Prostate gland (tissue), 2 donors: Measurements from ENCODE around the gene SEMA5A. TPM values are rescaled to one million over a fixed set of nuclear protein-coding genes. Genes with fewer than 3 reads are reported as not detected.

Experiments used
- DNase-seq: peaks from one replicate; pipeline ENCODE4 v3.0.0-alpha.2; 2019; ENCODE audit warnings: low spot score
- H3K27ac ChIP-seq, 2 donors: fragments of 200-600 bp; sonication (generic); 2 replicates each; pipeline ENCODE4 v1.5.1; 2017 to 2019
- H3K27me3 ChIP-seq: fragments of 200-600 bp; sonication (generic); replicated peaks from 2 replicates; pipeline ENCODE4 v1.5.1; 2019; ENCODE audit not compliant: insufficient read depth
- H3K36me3 ChIP-seq, 2 donors: fragments of 200-600 bp; sonication (generic); 1 replicate in 1 of 2; 2 replicates in 1 of 2; pipeline versions ENCODE4 v1.5.1 to v1.8.1; 2017 to 2019
- H3K4me1 ChIP-seq: fragments of 200-600 bp; sonication (generic); replicated peaks from 2 replicates; pipeline ENCODE4 v1.5.1; 2019
- H3K4me3 ChIP-seq, 2 donors: fragments of 200-600 bp; sonication (generic); 2 replicates each; pipeline ENCODE4 v1.5.1; 2017 to 2019
- H3K9me3 ChIP-seq: fragments of 200-600 bp; sonication (generic); 2 replicates; pipeline ENCODE4 v1.5.1; 2017
- POLR2A ChIP-seq: fragments of 450-650 bp; IDR thresholded peaks from one replicate; pipeline ENCODE4 v1.6.1; 2016; ENCODE audit warnings: antibody characterized with exemption, mild to moderate bottlenecking
- POLR2AphosphoS5 ChIP-seq: sonication (generic); formaldehyde crosslinking; IDR thresholded peaks from one replicate; pipeline ENCODE4 v1.6.1; 2017; ENCODE audit warnings: antibody characterized with exemption
- WGBS: methylation state at CpG from one replicate; pipeline ENCODE4 v1.1.5; 2018; 5-methylcytosine and 5-hydroxymethylcytosine counted together
- intact Hi-C: fragments of 100-400 bp; cut with DNase I; formaldehyde crosslinking; loops from one replicate; pipeline ENCODE4 v1.14.2; 2022
- total RNA-seq, 2 donors: library from RNA; depleted of rRNA; stranded (reverse); fragments of >200 nt; gene quantifications; one replicate each; pipeline ENCODE4 v1.1.0, GENCODE V29; 2016
- TF ChIP-seq, protein P1 (sequence below), 4 experiments: fragments of 200-600 bp in 2 of 4; fragments of 450-650 bp in 2 of 4; sonication (generic) in 2 of 4; IDR thresholded peaks; 1 replicate in 3 of 4; 2 replicates in 1 of 4; pipeline ENCODE4 v1.5.1; 2016 to 2019; ENCODE audit warnings: antibody characterized with exemption in 4 of 4, mild to moderate bottlenecking in 2 of 4, moderate library complexity in 2 of 4

The SEMA5A gene
- total RNA-seq, 2 donors from 2014 or later = 4.5 to 21.7 TPM

DNA sequence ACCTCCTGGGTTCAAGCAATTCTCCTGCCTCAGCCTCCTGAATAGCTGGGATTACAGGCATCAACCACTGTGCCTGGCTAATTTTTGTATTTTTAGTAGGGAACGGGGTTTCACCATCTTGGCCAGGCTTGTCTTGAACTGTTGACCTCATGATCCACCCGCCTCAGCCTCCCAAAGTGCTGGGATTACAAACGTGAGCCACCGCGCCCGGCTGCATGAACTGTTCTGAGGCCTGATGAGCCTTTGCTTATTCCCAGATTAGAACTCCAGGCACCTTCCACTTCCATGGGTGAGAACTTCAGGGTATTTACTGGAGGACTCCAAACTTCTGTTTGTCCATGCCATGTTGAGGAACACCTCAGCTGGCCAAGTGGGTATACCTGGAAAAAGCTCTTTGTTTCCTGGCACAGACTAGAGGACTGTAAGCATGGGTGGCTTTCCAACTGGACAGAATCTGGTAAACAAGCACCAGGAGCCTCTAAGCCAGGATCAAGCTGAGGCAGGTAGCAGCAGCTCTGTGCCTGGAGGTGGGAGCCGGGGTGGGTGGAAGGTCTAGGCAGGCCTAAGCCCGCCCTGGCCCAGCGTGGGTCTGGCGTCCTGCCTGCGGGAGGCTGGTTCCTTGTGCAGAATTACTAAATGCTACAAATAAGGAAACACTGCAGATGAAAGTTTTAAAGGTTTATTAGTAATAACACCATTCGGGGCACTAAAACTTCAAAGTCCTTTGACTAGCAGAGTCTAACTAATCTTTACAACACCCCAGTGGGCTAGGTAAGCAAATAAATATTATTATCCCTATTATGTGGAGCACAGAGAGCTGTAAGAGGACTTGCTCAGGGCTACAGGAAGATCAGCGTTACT, 78.4 kb downstream of the SEMA5A start:
- Histone ChIP-seq H3K27me3 (no peaks in the 10 kb centered on the region), H3K9me3 (no peaks in the 10 kb centered on the region), H3K27ac (peak overlapping the region; percentile 38 to 52), H3K4me1 (no peaks in the 10 kb centered on the region), H3K4me3 (no peak overlapping the region), H3K36me3 (no peaks in the 10 kb centered on the region)
- DNase-seq = peak; percentile 89
- 44% methylated on average over 13 of the region's 13 CpGs for WGBS
- TF ChIP-seq, protein P1, sequence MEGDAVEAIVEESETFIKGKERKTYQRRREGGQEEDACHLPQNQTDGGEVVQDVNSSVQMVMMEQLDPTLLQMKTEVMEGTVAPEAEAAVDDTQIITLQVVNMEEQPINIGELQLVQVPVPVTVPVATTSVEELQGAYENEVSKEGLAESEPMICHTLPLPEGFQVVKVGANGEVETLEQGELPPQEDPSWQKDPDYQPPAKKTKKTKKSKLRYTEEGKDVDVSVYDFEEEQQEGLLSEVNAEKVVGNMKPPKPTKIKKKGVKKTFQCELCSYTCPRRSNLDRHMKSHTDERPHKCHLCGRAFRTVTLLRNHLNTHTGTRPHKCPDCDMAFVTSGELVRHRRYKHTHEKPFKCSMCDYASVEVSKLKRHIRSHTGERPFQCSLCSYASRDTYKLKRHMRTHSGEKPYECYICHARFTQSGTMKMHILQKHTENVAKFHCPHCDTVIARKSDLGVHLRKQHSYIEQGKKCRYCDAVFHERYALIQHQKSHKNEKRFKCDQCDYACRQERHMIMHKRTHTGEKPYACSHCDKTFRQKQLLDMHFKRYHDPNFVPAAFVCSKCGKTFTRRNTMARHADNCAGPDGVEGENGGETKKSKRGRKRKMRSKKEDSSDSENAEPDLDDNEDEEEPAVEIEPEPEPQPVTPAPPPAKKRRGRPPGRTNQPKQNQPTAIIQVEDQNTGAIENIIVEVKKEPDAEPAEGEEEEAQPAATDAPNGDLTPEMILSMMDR (IDR thresholded peaks at IDR 0.05) = no peak
- TF ChIP-seq POLR2AphosphoS5 = peak; percentile 52
- intact Hi-C loops = no loop called here

DNA sequence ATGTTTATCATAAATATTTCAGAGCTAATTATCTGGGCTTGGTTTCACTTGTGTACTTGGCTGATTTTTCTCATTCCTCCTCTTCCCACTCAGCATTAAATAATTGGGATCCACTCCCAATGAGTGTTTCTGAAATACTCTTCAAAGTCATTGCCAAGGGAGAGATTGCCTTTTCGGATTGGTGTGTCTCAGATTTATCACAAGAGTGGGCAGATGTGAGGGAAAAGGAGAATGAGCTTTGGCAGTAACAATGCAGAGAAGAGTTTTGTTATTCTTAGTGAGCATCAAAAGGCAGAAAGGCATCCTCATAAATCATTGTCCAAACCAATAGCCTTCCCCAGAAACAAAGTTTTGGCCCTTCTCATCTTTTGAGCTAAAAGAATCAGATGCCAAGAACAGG, 79.2 kb downstream of the SEMA5A start:
- Histone ChIP-seq H3K27ac (no peak overlapping the region), H3K27me3 (no peaks in the 10 kb centered on the region), H3K36me3 (no peaks in the 10 kb centered on the region), H3K4me1 (no peaks in the 10 kb centered on the region), H3K4me3 (no peak overlapping the region), H3K9me3 (no peaks in the 10 kb centered on the region)
- intact Hi-C loops = no loop called here
- TF ChIP-seq, protein P1 (IDR thresholded peaks at IDR 0.05) = no peak
- TF ChIP-seq POLR2AphosphoS5 (no peak), POLR2A (no peak)
- DNase-seq = no peak
- WGBS = 41% methylated on average over 1 of the region's 1 CpG

DNA sequence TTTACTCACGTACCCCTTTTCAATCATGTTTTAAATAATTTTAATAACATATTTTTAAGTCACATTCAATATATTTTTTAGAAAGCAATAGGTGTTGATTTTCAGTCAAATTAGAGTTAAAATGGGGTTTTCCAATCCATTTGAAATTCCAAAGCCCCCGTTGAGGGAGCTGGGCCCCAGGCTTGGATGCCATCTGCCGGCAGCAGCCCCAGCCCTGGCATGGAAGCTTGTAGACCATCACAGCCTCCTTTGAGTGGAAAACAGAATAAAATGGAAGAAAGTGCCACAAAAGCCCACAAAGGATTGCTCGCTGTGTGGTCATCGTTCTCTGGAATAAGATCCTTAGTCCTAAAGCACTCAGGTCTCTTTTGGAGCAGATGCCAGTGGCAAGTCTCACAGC, 81.4 kb downstream of the SEMA5A start:
- 76% methylated on average over 5 of the region's 5 CpGs for WGBS
- Histone ChIP-seq H3K27ac (no peak overlapping the region), H3K9me3 (no peaks in the 10 kb centered on the region), H3K27me3 (no peaks in the 10 kb centered on the region), H3K4me1 (no peaks in the 10 kb centered on the region), H3K4me3 (no peak overlapping the region), H3K36me3 (no peaks in the 10 kb centered on the region)
- TF ChIP-seq, protein P1 (IDR thresholded peaks at IDR 0.05) = no peak
- TF ChIP-seq POLR2A = no peak
- no peak for TF ChIP-seq POLR2AphosphoS5
- DNase-seq = no peak
- intact Hi-C loops = no loop called here

DNA sequence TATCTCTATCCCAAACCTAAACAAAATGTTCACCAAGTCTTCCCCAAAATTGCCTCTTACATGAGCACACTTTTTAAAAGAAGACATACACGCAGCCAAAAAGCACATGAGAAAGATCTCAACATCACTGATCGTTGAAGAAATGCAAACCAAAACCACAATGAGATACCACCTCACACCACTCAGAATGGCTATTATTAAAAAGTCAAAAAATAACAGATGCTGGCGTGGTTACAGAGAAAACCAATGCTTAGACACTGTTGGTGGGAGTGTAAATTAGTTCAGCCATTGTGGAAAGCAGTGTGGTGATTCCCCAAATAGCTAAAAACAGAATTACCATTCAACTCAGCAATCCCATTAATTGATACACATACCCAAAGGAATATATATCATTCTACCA, 83.8 kb downstream of the SEMA5A start:
- H3K4me1 ChIP-seq = no peaks in the 10 kb centered on the region
- H3K27ac ChIP-seq = no peak overlapping the region
- intact Hi-C loops = no loop called here
- H3K4me3 ChIP-seq = no peak overlapping the region
- no peaks in the 10 kb centered on the region for H3K36me3 ChIP-seq
- no peak for DNase-seq
- 91% methylated on average over 3 of the region's 3 CpGs for WGBS
- H3K9me3 ChIP-seq = no peaks in the 10 kb centered on the region
- TF ChIP-seq, protein P1 (IDR thresholded peaks at IDR 0.05) = no peak
- TF ChIP-seq POLR2A (no peak), POLR2AphosphoS5 (no peak)
- no peaks in the 10 kb centered on the region for H3K27me3 ChIP-seq
